HG02763 (cell line): ENCODE data around the gene JAG2.

Experiments used
- ATAC-seq: cut with Tn5 transposase; IDR thresholded peaks from one replicate; pipeline ENCODE4 v1.9.1; 2021; ENCODE audit warnings: mild to moderate bottlenecking, moderate library complexity; ENCODE audit not compliant: unreplicated experiment

JAG2 gene

DNA sequence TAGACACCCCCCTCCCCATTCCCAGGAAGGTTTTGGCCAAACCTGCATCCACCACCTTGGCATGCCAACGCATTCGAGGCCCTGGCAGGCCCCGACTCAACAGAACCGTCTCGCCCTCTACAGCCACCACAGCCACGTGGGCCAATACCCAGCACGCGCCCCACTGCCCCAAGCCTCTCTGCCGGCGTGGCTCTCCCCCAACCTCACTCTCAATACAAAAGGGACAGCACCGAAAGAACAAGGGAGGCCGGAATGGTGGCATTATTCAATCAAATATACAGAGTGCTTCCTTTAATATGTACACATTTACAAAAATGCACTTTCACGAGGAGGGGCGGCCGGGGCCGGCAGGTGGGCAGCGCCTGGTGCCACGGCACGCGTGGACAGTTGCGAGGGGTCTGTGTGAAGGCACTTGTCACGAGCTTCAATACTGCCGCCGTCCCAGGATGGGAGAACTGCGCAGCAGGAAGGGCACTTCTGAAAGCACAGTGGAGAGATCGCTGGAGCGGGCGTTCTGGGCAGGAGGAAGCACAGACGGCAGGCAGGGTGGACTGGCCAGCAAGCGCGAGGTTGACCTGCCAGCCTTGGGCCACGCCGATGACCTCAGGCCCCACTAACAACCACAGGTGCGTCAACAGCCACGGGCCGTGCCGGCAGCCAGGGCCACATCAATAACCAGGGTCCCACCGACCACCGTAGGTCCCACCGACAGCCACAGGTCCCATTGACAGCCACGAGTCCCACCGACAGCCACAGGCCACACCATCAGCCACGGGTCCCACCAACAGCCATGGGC, 26.9 kb downstream of the JAG2 start:
- ATAC-seq: no peak

DNA sequence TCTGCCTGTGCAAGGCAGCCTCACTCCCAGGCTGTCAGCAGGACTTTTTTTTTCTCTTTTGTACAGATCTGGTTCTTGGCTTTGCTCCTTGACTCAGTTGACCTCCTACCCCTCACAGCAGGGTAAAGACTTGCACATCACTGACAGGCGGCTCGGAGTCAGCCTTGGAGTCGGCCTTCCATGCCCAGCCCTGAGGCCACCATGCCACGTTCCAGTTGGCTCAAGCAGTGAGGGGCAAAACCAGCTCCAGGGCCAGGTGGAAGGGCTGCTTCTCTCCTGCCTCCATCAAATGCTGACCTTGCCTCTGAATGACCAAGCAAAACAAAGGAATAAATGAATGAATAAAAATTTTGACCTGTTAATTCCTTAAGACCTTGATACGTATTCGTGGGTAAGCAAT, 27.6 kb downstream of the JAG2 start:
- ATAC-seq: no peak

DNA sequence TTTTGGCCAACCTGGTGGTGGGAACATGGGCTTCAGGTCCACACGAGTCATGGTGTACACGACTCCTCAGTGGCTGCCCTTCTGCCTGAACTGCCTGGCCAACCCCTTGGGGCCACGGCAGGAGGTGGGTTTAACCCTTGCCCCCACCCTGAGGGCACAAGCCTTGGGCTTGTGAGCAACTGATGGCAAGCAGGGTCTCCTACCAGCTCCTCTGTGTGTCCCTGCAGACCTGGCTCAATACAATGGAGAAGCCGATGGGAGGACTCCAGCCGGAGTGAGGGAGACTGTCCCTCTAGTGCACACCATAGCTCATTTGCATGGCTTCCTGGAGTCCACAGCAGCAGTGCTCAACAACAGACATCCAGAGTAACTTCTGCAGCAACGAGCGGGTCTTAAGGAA, 28.0 kb downstream of the JAG2 start:
- no peak for ATAC-seq

GRCh38 chr14:105139831-105140239, 28.7 kb downstream of the JAG2 start:
- ATAC-seq: no peak

DNA sequence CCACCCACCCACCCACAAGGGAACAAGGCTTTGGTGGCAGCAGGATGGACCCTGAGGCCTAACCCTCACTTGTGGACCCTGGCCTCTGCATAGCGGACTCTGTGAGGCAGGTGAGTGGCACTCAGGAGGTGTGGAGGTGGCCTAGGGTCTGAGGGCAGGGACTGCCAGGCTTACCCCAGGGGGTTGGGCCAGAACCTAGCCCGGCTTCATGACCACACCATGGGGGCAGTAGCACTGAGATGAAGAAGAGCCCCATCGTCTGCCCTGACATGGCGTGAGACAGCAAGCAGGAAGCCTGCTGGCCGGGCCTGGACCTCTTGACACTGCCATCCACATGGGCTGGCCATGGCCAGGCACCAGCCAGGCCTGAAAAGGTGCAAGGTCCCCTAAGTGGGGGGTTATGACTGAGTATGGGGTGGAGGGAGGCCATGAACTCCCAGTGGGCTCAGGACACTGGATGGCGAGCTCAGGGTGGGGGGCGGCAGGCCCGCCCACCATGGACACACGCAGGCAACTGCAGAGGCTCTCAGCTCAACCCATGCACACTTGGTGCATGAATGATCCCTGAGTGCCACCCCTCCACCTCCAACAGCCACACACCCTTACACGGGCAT, 29.3 kb downstream of the JAG2 start:
- no peak for ATAC-seq

GRCh38 chr14:105138551-105139111, 29.9 kb downstream of the JAG2 start:
- ATAC-seq: no peak

GRCh38 chr14:105138021-105138541, 30.5 kb downstream of the JAG2 start:
- ATAC-seq: no peak

DNA sequence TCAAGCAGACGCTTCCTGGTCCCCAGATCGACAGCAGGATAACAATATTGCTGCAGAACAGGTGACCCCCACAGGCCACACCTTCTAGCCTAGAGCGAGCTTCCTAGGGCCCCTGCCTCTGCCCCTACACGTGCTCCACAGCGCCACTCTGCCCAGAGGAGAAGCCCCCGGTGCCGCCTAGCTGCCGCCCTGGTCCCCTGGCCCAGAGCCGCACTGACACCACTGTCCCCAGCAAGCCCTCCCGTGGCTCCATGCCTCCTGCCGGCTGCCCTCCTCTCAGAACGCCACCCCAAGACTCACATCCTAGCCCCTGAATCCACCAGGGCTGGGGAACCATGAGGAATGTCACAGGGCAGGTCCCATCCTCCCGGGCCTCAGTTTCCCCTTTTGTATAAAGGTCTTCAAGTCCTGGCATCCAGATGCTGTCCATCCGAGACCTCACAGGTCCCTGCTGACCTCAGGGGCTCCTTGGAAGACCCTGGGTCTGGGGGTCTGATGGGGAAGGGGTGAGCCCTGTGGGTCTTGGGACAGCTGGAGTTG, 31.0 kb downstream of the JAG2 start:
- ATAC-seq: no peak

- ATAC-seq: no peak
Measured at GRCh38 chr14:105136401-105137322, 31.9 kb downstream of the JAG2 start.

DNA sequence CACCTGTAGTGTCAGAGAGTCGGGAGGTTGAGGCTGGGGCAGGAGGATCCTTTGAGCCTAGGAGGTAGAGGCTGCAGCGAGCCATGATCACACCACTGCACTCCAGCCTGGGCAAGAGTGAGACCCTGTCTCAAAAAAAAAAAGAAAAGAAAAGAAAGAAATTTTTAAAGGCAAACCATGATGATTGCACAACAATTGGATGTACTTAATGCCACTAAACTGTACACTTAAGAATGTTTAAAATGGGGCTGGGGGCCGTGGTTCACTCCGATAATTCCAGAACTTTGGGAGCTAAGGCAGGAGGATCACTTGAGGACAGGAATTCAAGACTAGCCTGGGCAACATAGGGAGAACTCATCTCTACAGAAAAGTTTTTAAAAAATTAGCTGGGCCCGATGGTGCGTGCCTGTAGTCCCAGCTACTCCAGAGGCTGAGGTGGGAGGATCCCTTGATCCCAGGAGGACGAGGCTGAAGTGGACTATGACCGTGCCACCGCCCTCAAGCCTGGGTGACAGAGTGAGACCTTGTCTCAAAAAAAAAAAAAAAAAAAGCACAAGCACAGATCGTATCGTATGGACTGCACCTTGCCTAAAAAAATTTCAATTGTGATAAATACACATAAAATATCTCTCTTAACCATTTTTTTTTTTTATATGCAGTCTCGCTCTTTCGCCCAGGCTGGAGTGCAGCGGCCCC, 32.7 kb downstream of the JAG2 start:
- no peak for ATAC-seq

GRCh38 chr14:105132921-105133654, 35.5 kb downstream of the JAG2 start:
- ATAC-seq: no peak

DNA sequence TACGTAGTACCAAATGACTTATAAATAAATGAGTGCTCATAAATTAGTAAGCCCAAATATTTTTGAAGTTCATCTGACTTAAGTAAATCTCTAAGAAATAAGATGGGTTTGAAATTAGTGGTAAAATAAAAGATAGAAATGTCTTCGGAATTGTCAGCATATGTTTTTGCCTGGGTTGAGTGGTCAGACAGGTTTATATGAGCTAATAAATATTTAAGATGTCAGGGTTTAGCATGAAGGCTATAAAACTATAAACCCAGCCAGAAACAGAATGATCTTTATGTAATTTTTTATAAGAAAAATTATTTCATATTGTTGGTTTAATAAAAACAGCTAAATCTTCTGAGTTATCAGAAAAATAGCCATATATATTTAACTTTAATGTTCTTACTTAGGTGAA, 37.3 kb downstream of the JAG2 start:
- ATAC-seq: no peak

GRCh38 chr14:105128059-105128458, 40.5 kb downstream of the JAG2 start:
- ATAC-seq: no peak

- no peak for ATAC-seq
Measured at GRCh38 chr14:105126981-105127329, 41.6 kb downstream of the JAG2 start.

GRCh38 chr14:105126126-105126980, 42.2 kb downstream of the JAG2 start:
- no peak for ATAC-seq

GRCh38 chr14:105124823-105125222, 43.8 kb downstream of the JAG2 start:
- ATAC-seq: no peak

DNA sequence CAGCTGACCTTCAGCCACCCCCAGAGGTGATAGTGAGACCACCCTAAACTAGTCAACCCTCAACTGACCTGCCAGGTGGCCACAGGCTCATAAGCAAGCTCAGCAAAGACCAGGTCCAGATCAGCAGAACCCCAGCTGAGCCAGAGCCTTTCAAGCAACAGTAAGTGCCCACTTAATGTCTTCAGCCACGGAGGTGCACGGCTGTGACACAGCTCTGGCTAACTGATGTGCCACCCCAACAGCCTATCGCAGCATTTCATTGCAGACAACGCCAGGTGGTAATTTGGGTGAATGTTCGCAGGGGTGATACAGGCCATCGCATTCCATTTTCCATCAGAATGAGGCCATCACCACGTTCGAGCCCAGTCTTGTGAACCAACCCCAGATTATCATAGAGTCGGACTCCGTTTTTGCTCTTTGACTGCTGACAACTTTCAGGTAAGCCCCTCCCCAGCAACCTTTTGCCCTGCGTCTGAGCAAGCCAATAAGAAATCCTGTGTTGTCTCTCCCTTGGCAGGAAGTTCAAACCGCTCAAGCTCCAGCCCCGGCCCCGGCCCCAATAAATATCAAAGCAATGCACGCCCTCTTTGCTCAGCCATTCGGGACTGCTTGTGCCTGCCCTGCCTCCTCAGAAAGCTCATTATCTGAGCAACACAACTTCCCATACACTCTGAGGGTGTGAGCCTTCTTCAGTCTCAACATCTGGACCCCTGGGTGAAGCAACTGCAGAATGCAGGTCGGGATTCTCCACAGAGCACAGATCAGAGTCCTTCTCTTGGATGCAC, 44.4 kb downstream of the JAG2 start:
- no peak for ATAC-seq
